DND-41 (cell line): Measurements from ENCODE around the gene CFAP77.

Experiments
- ATAC-seq: fragments of 200-7000 bp; cut with Tn5 transposase; 3 replicates; pipeline ENCODE4 v1.9.1; 2021; ENCODE audit warnings: low read depth; ENCODE audit not compliant: insufficient read depth
- DNase-seq: peaks from one replicate; pipeline ENCODE4 v3.0.0-alpha.2; 2020
- H2AFZ ChIP-seq: 2 replicates; pipeline ENCODE4 v1.6.0; 2012; ENCODE audit warnings: low read depth, low read length
- H3K27ac ChIP-seq: 2 replicates; pipeline ENCODE4 v1.5.1; 2012; ENCODE audit warnings: low read length, inconsistent platforms
- H3K27me3 ChIP-seq: fragments of 200-600 bp; sonication (generic); 2 replicates; pipeline ENCODE4 v1.6.0; 2012; ENCODE audit warnings: low read length, mild to moderate bottlenecking, inconsistent platforms; ENCODE audit not compliant: insufficient read depth, poor library complexity
- H3K36me3 ChIP-seq: 2 replicates; pipeline ENCODE4 v1.5.1; 2012; ENCODE audit warnings: low read length, inconsistent platforms; ENCODE audit not compliant: insufficient read depth
- H3K4me1 ChIP-seq: 2 replicates; pipeline ENCODE4 v1.5.1; 2012; ENCODE audit warnings: mild to moderate bottlenecking, low read length; ENCODE audit not compliant: insufficient read depth
- H3K4me2 ChIP-seq: 2 replicates; pipeline ENCODE4 v1.6.0; 2012; ENCODE audit warnings: mild to moderate bottlenecking, moderate library complexity, low read length, inconsistent platforms; ENCODE audit not compliant: insufficient read depth
- H3K4me3 ChIP-seq, 2 experiments: fragments of 200-600 bp in 1 of 2; shearing (Covaris generic) in 1 of 2; 2 replicates each; pipeline ENCODE4 v1.5.1; 2012 to 2016; ENCODE audit warnings: inconsistent platforms in 2 of 2, low read length in 2 of 2, mild to moderate bottlenecking in 2 of 2, low read depth in 1 of 2, moderate library complexity in 1 of 2
- H3K79me2 ChIP-seq: 2 replicates; pipeline ENCODE4 v1.6.0; 2012; ENCODE audit warnings: low read length, inconsistent platforms; ENCODE audit not compliant: insufficient read depth
- H3K9ac ChIP-seq: 2 replicates; pipeline ENCODE4 v1.6.0; 2012; ENCODE audit warnings: low read depth, mild to moderate bottlenecking, inconsistent platforms, low read length, moderate library complexity
- H3K9me3 ChIP-seq: 2 replicates; pipeline ENCODE4 v1.5.1; 2012; ENCODE audit warnings: low read length, moderate library complexity, mild to moderate bottlenecking, inconsistent platforms; ENCODE audit not compliant: insufficient read depth, severe bottlenecking
- H4K20me1 ChIP-seq: 2 replicates; pipeline ENCODE4 v1.6.0; 2012; ENCODE audit warnings: low read length; ENCODE audit not compliant: insufficient read depth
- EZH2 ChIP-seq: IDR thresholded peaks from 3 replicates; pipeline ENCODE4 v1.6.1; 2012; ENCODE audit warnings: borderline replicate concordance, low read depth, mild to moderate bottlenecking, moderate library complexity, low read length, inconsistent platforms; ENCODE audit not compliant: severe bottlenecking
- TF ChIP-seq, protein P1 (sequence below): IDR thresholded peaks from 2 replicates; pipeline ENCODE4 v1.5.1; 2012; ENCODE audit warnings: borderline replicate concordance, low read length, moderate library complexity, mild to moderate bottlenecking; ENCODE audit not compliant: poor library complexity, severe bottlenecking; ENCODE audit errors: extremely low read depth

Gene CFAP77

DNA sequence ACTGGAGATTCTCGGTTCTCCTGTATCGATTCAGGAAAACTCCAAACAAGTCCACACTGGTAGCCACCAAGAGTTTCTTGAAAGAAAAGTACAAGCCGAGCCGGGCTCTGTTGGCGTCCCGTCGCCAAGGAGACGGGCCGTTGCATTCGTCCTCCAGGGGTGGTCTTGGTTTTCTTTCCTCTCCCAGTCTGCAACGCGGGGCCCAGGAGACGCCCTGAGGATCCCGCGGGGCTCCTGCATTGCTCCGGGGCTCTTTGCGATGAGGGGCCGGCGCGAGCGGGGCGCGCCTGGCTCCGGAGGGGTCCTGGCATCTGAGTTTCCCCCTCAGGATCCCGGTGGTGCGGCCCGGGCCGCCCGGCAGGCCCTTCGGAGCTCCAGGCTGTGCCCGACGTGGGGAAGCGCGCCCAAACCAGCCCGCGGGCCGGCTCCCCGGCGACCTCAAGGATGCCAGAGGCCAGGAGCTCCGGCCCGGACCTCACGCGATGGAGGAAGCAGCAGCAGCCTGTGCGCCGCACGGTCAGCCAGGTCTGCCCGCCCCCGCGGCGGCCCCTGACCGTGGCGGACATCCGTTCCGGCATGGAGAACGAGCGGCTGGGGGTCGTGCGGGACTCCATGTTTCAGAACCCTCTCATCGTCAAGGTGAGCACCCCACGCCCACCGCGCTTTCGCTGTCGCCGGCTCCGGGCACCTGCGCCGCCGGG is at the start of gene CFAP77:
Gene CFAP77, plus strand, starts transcription at position 384 of the 701 bp plus-strand sequence. Its CDS starts 61 bp downstream, at position 445.
- H3K4me2 ChIP-seq = 0 out of 2 replicates have a peak within 1 kb of the TSS, but pooled peaks have one; percentile 13
- peaks cover 26% of the 10 kb centered on the region for H3K4me1 ChIP-seq
- DNase-seq = no peak
- H3K9ac ChIP-seq = no peak within 1 kb of the TSS
- no peak within 1 kb of the TSS for H2AFZ ChIP-seq
- no peaks in the 10 kb centered on the region for H3K9me3 ChIP-seq
- peaks cover 14% of the 10 kb centered on the region for H3K79me2 ChIP-seq
- no peaks in the 10 kb centered on the region for H4K20me1 ChIP-seq
- no peak within 1 kb of the TSS for H3K27ac ChIP-seq
- no peak for TF ChIP-seq EZH2
- TF ChIP-seq, protein P1, sequence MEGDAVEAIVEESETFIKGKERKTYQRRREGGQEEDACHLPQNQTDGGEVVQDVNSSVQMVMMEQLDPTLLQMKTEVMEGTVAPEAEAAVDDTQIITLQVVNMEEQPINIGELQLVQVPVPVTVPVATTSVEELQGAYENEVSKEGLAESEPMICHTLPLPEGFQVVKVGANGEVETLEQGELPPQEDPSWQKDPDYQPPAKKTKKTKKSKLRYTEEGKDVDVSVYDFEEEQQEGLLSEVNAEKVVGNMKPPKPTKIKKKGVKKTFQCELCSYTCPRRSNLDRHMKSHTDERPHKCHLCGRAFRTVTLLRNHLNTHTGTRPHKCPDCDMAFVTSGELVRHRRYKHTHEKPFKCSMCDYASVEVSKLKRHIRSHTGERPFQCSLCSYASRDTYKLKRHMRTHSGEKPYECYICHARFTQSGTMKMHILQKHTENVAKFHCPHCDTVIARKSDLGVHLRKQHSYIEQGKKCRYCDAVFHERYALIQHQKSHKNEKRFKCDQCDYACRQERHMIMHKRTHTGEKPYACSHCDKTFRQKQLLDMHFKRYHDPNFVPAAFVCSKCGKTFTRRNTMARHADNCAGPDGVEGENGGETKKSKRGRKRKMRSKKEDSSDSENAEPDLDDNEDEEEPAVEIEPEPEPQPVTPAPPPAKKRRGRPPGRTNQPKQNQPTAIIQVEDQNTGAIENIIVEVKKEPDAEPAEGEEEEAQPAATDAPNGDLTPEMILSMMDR = no peak
- H3K27me3 ChIP-seq = peaks cover 30% of the 10 kb centered on the region
- no peak within 1 kb of the TSS for H3K4me3 ChIP-seq
- H3K36me3 ChIP-seq = no peaks in the 10 kb centered on the region; the same call in 1 of the 2 replicates
- no peak for ATAC-seq

DNA sequence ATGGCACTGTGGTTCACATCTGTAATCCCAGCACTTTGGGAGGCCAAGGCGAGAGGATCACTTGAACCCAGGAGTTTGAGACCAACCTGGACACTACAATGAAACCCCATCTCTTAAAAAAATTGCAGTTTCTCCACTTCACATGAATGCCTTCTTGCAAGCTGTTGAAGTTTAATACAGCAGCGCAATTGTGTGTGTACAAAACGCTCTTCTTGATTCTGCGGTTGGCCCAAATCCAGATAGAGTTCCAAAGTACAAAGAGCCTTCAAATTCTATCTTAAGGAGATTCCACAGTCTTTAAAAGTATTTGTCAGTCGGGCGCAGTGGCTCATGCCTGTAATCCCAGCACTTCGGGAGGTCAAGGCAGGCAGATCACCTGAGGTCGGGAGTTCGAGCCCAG is 45.9 kb upstream of the CFAP77 start:
- Histone ChIP-seq H3K79me2 (no peaks in the 10 kb centered on the region), H3K36me3 (no peaks in the 10 kb centered on the region), H3K27ac (no peak overlapping the region), H3K4me3 (no peak overlapping the region), H2AFZ (no peak overlapping the region), H3K27me3 (no peaks in the 10 kb centered on the region), H4K20me1 (no peaks in the 10 kb centered on the region), H3K4me2 (no peak overlapping the region), H3K9me3 (no peaks in the 10 kb centered on the region), H3K4me1 (no peaks in the 10 kb centered on the region), H3K9ac (no peak overlapping the region)
- DNase-seq (no peak), ATAC-seq (no peak)
- TF ChIP-seq, protein P1 = no peak
- no peak for TF ChIP-seq EZH2

DNA sequence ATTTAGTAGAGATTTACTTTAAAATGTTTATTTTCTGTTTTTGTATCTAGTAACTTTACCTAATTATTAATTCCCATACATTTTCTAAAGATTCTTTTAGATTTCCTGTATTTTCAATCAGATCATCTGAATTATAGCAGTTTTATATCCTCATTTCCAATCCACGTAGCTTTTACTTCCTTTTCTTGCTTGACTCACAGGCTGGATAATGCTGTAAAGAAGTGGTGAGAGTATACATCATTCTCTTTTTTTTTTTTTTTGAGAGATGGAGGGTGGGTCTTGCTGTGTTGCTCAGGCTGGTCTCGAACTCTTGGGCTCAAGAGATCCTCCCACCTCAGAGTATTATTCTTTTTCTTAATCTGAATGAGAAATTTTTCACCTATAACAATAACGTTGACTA is 44.0 kb upstream of the CFAP77 start:
- H3K79me2 ChIP-seq = no peaks in the 10 kb centered on the region
- no peaks in the 10 kb centered on the region for H4K20me1 ChIP-seq
- no peaks in the 10 kb centered on the region for H3K9me3 ChIP-seq
- DNase-seq (no peak), ATAC-seq (no peak)
- H3K9ac ChIP-seq = no peak overlapping the region
- H3K36me3 ChIP-seq = no peaks in the 10 kb centered on the region
- no peaks in the 10 kb centered on the region for H3K27me3 ChIP-seq
- no peak overlapping the region for H2AFZ ChIP-seq
- no peak overlapping the region for H3K27ac ChIP-seq
- TF ChIP-seq, protein P1 = no peak
- no peak for TF ChIP-seq EZH2
- H3K4me2 ChIP-seq = no peak overlapping the region
- no peaks in the 10 kb centered on the region for H3K4me1 ChIP-seq
- H3K4me3 ChIP-seq = no peak overlapping the region

DNA sequence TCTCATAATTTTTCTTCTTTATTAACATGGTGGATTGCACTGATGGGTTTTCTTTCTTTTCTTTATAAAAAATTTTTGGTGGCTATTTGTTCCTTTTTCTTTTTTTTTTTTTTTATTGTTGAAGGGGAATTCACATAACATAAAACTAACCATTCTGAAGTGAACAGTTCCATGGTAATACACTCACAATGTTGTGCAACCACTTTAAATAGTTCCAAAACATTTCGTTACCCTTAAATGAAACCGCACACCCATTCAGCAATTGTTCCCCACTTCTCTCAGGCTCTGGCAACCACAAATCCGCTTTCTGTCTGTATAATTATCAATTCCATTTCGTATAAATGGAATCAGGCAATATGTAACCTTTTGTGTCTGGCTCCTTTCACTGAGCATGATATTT is 43.5 kb upstream of the CFAP77 start:
- no peaks in the 10 kb centered on the region for H3K9me3 ChIP-seq
- no peak overlapping the region for H3K9ac ChIP-seq
- no peaks in the 10 kb centered on the region for H3K79me2 ChIP-seq
- H3K4me2 ChIP-seq = no peak overlapping the region
- no peaks in the 10 kb centered on the region for H3K4me1 ChIP-seq
- no peak overlapping the region for H2AFZ ChIP-seq
- no peaks in the 10 kb centered on the region for H3K36me3 ChIP-seq
- ATAC-seq (no peak), DNase-seq (no peak)
- no peaks in the 10 kb centered on the region for H3K27me3 ChIP-seq
- H3K27ac ChIP-seq = no peak overlapping the region
- TF ChIP-seq EZH2 = no peak
- TF ChIP-seq, protein P1 = no peak
- H4K20me1 ChIP-seq = no peaks in the 10 kb centered on the region
- no peak overlapping the region for H3K4me3 ChIP-seq
